Left renal pelvis (tissue), 4 donors: ENCODE data around the gene TBXAS1. TPM values are rescaled to one million over a fixed set of nuclear protein-coding genes. Genes with fewer than 3 reads are reported as not detected.

Experiments used
- DNase-seq, 4 donors: peaks; one replicate each; pipeline ENCODE4 v3.0.0-alpha.2; 2013; ENCODE audit warnings: low read depth in 4 of 4, low spot score in 3 of 4
- polyA plus RNA-seq, 4 donors: library from polyadenylated mRNA; unstranded; fragments of 120-200 nt; gene quantifications; one replicate each; pipeline ENCODE4 v1.2.1, GENCODE V29; 2013; ENCODE audit not compliant: insufficient read length in 4 of 4

Gene TBXAS1
- polyA plus RNA-seq, 4 donors = 8.0 to 31.6 (median 26.4) TPM

GRCh38 chr7:139973101-139974050 lies 144.3 kb downstream of the TBXAS1 start:
- DNase-seq = peak in 1 of 4 donors; percentile 42

- no peak for DNase-seq
Measured at GRCh38 chr7:139974179-139974811, 145.2 kb downstream of the TBXAS1 start.

- no peak for DNase-seq
Measured at GRCh38 chr7:139976055-139976837, 147.2 kb downstream of the TBXAS1 start.

- no peak for DNase-seq
Measured at GRCh38 chr7:139976838-139977656, 148.0 kb downstream of the TBXAS1 start.

GRCh38 chr7:139981511-139981895 lies 152.4 kb downstream of the TBXAS1 start:
- no peak for DNase-seq

- DNase-seq = no peak
Measured at GRCh38 chr7:139982927-139983920, 154.2 kb downstream of the TBXAS1 start.

GRCh38 chr7:139984642-139985539 lies 155.8 kb downstream of the TBXAS1 start:
- DNase-seq = no peak

- DNase-seq = no peak
Measured at GRCh38 chr7:139985811-139986210, 156.7 kb downstream of the TBXAS1 start.

GRCh38 chr7:139987691-139988516 lies 158.8 kb downstream of the TBXAS1 start:
- DNase-seq = no peak

GRCh38 chr7:139989366-139990141 lies 160.5 kb downstream of the TBXAS1 start:
- no peak for DNase-seq

GRCh38 chr7:139990142-139990535 lies 161.1 kb downstream of the TBXAS1 start:
- DNase-seq = no peak

GRCh38 chr7:139990571-139991268 lies 161.7 kb downstream of the TBXAS1 start:
- no peak for DNase-seq

- no peak for DNase-seq
Measured at GRCh38 chr7:139991269-139991666, 162.2 kb downstream of the TBXAS1 start.

GRCh38 chr7:139991911-139992310 lies 162.8 kb downstream of the TBXAS1 start:
- DNase-seq = no peak

- no peak for DNase-seq
Measured at GRCh38 chr7:139992353-139993044, 163.4 kb downstream of the TBXAS1 start.
